Smooth muscle cell (in vitro differentiated cells): ENCODE results near the gene GPR107. TPM values are rescaled to one million over a fixed set of nuclear protein-coding genes. Genes with fewer than 3 reads are reported as not detected.

ENCODE experiments used
- DNase-seq: peaks from one replicate; lab custom pipeline; 2025; ENCODE audit not compliant: unreplicated experiment; lab: John Stamatoyannopoulos, UW
- H2AFZ ChIP-seq: fragments of 200-600 bp; sonication (generic); 2 replicates; pipeline ENCODE4 v1.6.0; 2016; ENCODE audit warnings: antibody characterized with exemption, low read depth, mild to moderate bottlenecking
- H3F3A ChIP-seq: fragments of 200-600 bp; sonication (generic); 2 replicates; pipeline ENCODE4 v1.6.0; 2017; ENCODE audit warnings: antibody characterized with exemption, low read depth
- H3K27ac ChIP-seq: fragments of 200-600 bp; sonication (generic); 2 replicates; pipeline ENCODE4 v1.5.1; 2016; ENCODE audit warnings: low read depth, mild to moderate bottlenecking
- H3K27me3 ChIP-seq: fragments of 200-600 bp; sonication (generic); 2 replicates; pipeline ENCODE4 v1.6.1; 2016; ENCODE audit warnings: low read depth, mild to moderate bottlenecking
- H3K36me3 ChIP-seq: fragments of 200-600 bp; sonication (generic); 2 replicates; pipeline ENCODE4 v1.5.1; 2016; ENCODE audit warnings: low read depth
- H3K4me1 ChIP-seq: fragments of 200-600 bp; sonication (generic); 2 replicates; pipeline ENCODE4 v1.5.1; 2016; ENCODE audit warnings: low read depth
- H3K4me2 ChIP-seq: fragments of 200-600 bp; sonication (generic); 2 replicates; pipeline ENCODE4 v1.6.0; 2016; ENCODE audit warnings: mild to moderate bottlenecking
- H3K4me3 ChIP-seq: fragments of 200-600 bp; sonication (generic); 2 replicates; pipeline ENCODE4 v1.5.1; 2016; ENCODE audit warnings: mild to moderate bottlenecking
- H3K79me2 ChIP-seq: fragments of 200-600 bp; sonication (generic); 2 replicates; pipeline ENCODE4 v1.6.0; 2016; ENCODE audit warnings: low read depth, mild to moderate bottlenecking
- H3K9ac ChIP-seq: fragments of 200-600 bp; sonication (generic); 2 replicates; pipeline ENCODE4 v1.6.0; 2016; ENCODE audit warnings: low read depth
- H3K9me3 ChIP-seq: fragments of 200-600 bp; sonication (generic); replicated peaks from 2 replicates; pipeline ENCODE4 v1.5.1; 2016; ENCODE audit warnings: low read depth
- H4K20me1 ChIP-seq: fragments of 200-600 bp; sonication (generic); 2 replicates; pipeline ENCODE4 v1.6.0; 2016; ENCODE audit warnings: low read depth
- WGBS: methylation state at CpG from one replicate; pipeline ENCODE4 v1.1.7; 2016; ENCODE audit warnings: low lambda C conversion rate; 5-methylcytosine and 5-hydroxymethylcytosine counted together
- polyA plus RNA-seq: library from polyadenylated mRNA; unstranded; fragments of >200 nt; fragmentation: Nextera tagmentation; extraction: Ambion mirVana; gene quantifications from 2 replicates; pipeline ENCODE4 v1.2.1, GENCODE V29; 2016
- total RNA-seq: library from RNA; depleted of rRNA; stranded (reverse); fragments of >200 nt; gene quantifications from 2 replicates; pipeline ENCODE4 v1.2.3, GENCODE V29; 2014
- TF ChIP-seq, protein P1 (sequence below): fragments of 200-600 bp; sonication (generic); IDR thresholded peaks from 2 replicates; pipeline ENCODE4 v1.5.1; 2017; ENCODE audit warnings: borderline replicate concordance, mild to moderate bottlenecking, antibody characterized with exemption; ENCODE audit not compliant: insufficient read depth, poor library complexity, severe bottlenecking

The GPR107 gene
- total and polyA plus RNA-seq, 2 experiments from 2014 or later: 16.2 to 42.7 TPM

DNA sequence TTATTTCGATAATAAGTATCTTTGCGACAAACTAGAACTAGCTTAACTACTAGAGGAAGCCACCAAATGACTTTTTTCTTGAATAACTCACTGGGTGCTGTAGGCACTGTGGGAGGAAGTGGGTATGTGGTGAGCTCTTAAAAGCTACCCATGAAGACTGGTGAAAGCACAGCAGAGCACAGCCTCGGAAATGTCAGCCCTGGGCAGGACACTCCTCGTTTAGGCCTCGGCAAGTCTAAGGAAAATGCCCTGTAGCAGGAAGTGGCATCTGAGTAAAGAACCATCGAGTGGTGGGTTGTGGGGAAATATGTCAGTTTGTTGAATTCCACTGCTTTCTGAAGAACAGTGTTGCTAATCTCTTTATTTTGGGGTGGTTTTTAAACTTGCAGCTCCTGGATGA, 74.5 kb downstream of the GPR107 start:
- H3K27ac ChIP-seq: peak overlapping the region; percentile 100
- no peak overlapping the region for H2AFZ ChIP-seq

GRCh38 chr9:130128733-130129431, 75.2 kb downstream of the GPR107 start:
- Histone ChIP-seq H3K36me3 (no peaks in the 10 kb centered on the region), H3K4me3 (no peak overlapping the region), H3K9ac (peak overlapping the region; percentile 92), H3K4me1 (peaks cover 14% of the 10 kb centered on the region), H3K9me3 (no peaks in the 10 kb centered on the region), H3K79me2 (no peaks in the 10 kb centered on the region), H2AFZ (no peak overlapping the region), H3K4me2 (peak overlapping the region; percentile 73), H3K27ac (peak overlapping the region; percentile 100), H4K20me1 (no peaks in the 10 kb centered on the region), H3K27me3 (no peaks in the 10 kb centered on the region), H3F3A (peaks cover 43% of the 10 kb centered on the region)
- TF ChIP-seq, protein P1, sequence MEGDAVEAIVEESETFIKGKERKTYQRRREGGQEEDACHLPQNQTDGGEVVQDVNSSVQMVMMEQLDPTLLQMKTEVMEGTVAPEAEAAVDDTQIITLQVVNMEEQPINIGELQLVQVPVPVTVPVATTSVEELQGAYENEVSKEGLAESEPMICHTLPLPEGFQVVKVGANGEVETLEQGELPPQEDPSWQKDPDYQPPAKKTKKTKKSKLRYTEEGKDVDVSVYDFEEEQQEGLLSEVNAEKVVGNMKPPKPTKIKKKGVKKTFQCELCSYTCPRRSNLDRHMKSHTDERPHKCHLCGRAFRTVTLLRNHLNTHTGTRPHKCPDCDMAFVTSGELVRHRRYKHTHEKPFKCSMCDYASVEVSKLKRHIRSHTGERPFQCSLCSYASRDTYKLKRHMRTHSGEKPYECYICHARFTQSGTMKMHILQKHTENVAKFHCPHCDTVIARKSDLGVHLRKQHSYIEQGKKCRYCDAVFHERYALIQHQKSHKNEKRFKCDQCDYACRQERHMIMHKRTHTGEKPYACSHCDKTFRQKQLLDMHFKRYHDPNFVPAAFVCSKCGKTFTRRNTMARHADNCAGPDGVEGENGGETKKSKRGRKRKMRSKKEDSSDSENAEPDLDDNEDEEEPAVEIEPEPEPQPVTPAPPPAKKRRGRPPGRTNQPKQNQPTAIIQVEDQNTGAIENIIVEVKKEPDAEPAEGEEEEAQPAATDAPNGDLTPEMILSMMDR: no peak
- 3% methylated on average over 14 of the region's 14 CpGs for WGBS
- DNase-seq: no peak

More for the DNA sequence above, 74.5 kb downstream of the GPR107 start:
- Histone ChIP-seq H3K27me3 (no peaks in the 10 kb centered on the region), H3K9ac (peak overlapping the region; percentile 92), H3F3A (peaks cover 43% of the 10 kb centered on the region), H3K36me3 (no peaks in the 10 kb centered on the region), H3K9me3 (no peaks in the 10 kb centered on the region), H4K20me1 (no peaks in the 10 kb centered on the region), H3K79me2 (no peaks in the 10 kb centered on the region), H3K4me2 (peak overlapping the region; percentile 73), H3K4me1 (peaks cover 14% of the 10 kb centered on the region), H3K4me3 (no peak overlapping the region)
- TF ChIP-seq, protein P1: no peak
- WGBS: 35% methylated on average over 6 of the region's 6 CpGs
- no peak for DNase-seq

- WGBS: 53% methylated on average over 22 of the region's 22 CpGs
- no peaks in the 10 kb centered on the region for H3K79me2 ChIP-seq
- no peak for DNase-seq
- no peaks in the 10 kb centered on the region for H3K9me3 ChIP-seq
- no peaks in the 10 kb centered on the region for H4K20me1 ChIP-seq
- peaks cover 14% of the 10 kb centered on the region for H3K4me1 ChIP-seq
- H3K4me2 ChIP-seq: peak overlapping the region; percentile 42
- H3K27ac ChIP-seq: peak overlapping the region; percentile 100
- TF ChIP-seq, protein P1: no peak
- H3K9ac ChIP-seq: peak overlapping the region; percentile 92
- H3K36me3 ChIP-seq: no peaks in the 10 kb centered on the region
- no peak overlapping the region for H2AFZ ChIP-seq
- no peaks in the 10 kb centered on the region for H3K27me3 ChIP-seq
- peaks cover 43% of the 10 kb centered on the region for H3F3A ChIP-seq
- H3K4me3 ChIP-seq: no peak overlapping the region
These were observed 75.8 kb downstream of the GPR107 start for GRCh38 chr9:130129432-130130061.

DNA sequence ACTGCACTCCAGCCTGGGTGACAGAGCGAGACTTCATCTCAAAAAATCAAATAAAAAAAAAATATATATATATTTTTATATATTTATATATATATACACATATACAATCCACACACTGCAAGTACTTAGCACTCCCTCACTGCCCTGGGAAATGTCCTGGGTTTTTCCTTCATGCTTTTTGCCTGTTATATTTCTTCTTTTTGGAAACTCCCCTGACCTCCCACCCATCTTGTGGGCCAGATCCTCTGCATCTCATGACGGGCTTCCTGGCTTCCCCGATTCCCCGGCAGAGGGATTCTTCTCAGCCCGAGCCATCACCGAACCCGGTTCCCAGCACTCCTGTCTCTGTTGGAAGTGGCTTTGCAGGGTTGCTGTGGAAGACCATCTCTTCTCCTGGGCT, 79.0 kb downstream of the GPR107 start:
- no peaks in the 10 kb centered on the region for H4K20me1 ChIP-seq
- no peaks in the 10 kb centered on the region for H3K79me2 ChIP-seq
- no peaks in the 10 kb centered on the region for H3K27me3 ChIP-seq
- H3K4me3 ChIP-seq: no peak overlapping the region
- no peak overlapping the region for H2AFZ ChIP-seq
- H3K4me1 ChIP-seq: peaks cover 17% of the 10 kb centered on the region
- no peak for DNase-seq
- no peak overlapping the region for H3K4me2 ChIP-seq
- H3K9me3 ChIP-seq: no peaks in the 10 kb centered on the region
- H3K36me3 ChIP-seq: no peaks in the 10 kb centered on the region
- no peak overlapping the region for H3K27ac ChIP-seq
- H3K9ac ChIP-seq: no peak overlapping the region
- TF ChIP-seq, protein P1: no peak
- 98% methylated on average over 7 of the region's 7 CpGs for WGBS
- peaks cover 32% of the 10 kb centered on the region for H3F3A ChIP-seq
